CD14-positive monocyte (primary cell): Measurements from ENCODE around the gene RYR2. TPM values are rescaled to one million over a fixed set of nuclear protein-coding genes. Genes with fewer than 3 reads are reported as not detected.

Source experiments
- DNase-seq, 3 donors: peaks; one replicate each; pipeline ENCODE4 v3.0.0-alpha.2; 2011 to 2022
- H2AFZ ChIP-seq: 2 replicates; pipeline ENCODE4 v1.6.0; 2012; ENCODE audit warnings: mild to moderate bottlenecking, low read depth, low read length, inconsistent platforms; ENCODE audit not compliant: insufficient read depth, poor library complexity, severe bottlenecking
- H3K27ac ChIP-seq, 2 donors: 1 replicate in 1 of 2; 2 replicates in 1 of 2; pipeline ENCODE4 v1.5.1; 2012 to 2013; ENCODE audit warnings: low read length in 2 of 2, control low read depth in 1 of 2, inconsistent platforms in 1 of 2, low read depth in 1 of 2, mild to moderate bottlenecking in 1 of 2
- H3K27me3 ChIP-seq, 2 donors: one replicate each; pipeline versions ENCODE4 v1.6.0 to v1.6.1; 2011 to 2013; ENCODE audit warnings: low read length in 2 of 2; ENCODE audit not compliant: control insufficient read depth in 2 of 2, insufficient read depth in 2 of 2
- H3K36me3 ChIP-seq, 2 donors: replicated peaks in 1 of 2; 1 replicate in 1 of 2; 2 replicates in 1 of 2; pipeline versions ENCODE4 v1.5.1 to v1.6.1; 2012 to 2013; ENCODE audit warnings: low read length in 2 of 2, control low read depth in 1 of 2, inconsistent platforms in 1 of 2, mild to moderate bottlenecking in 1 of 2; ENCODE audit not compliant: insufficient read depth in 2 of 2, control insufficient read depth in 1 of 2
- H3K4me1 ChIP-seq, 2 donors: 1 replicate in 1 of 2; 2 replicates in 1 of 2; pipeline versions ENCODE4 v1.5.1 to v1.6.1; 2012 to 2013; ENCODE audit warnings: low read length in 2 of 2, control low read depth in 1 of 2, inconsistent platforms in 1 of 2, mild to moderate bottlenecking in 1 of 2, moderate library complexity in 1 of 2; ENCODE audit not compliant: insufficient read depth in 2 of 2, control insufficient read depth in 1 of 2
- H3K4me2 ChIP-seq: replicated peaks from 2 replicates; pipeline ENCODE3; 2012; ENCODE audit warnings: low read length, moderate library complexity, mild to moderate bottlenecking; ENCODE audit not compliant: poor library complexity, severe bottlenecking; ENCODE audit errors: extremely low read depth
- H3K4me3 ChIP-seq, 3 experiments: fragments of 200-600 bp in 1 of 3; sonication (generic) in 1 of 3; replicated peaks in 1 of 3; 1 replicate in 2 of 3; 2 replicates in 1 of 3; pipeline ENCODE4 v1.5.1; 2011 to 2013; ENCODE audit warnings: low read length in 3 of 3, mild to moderate bottlenecking in 3 of 3, control low read depth in 2 of 3, low read depth in 2 of 3, inconsistent platforms in 1 of 3, moderate library complexity in 1 of 3
- H3K79me2 ChIP-seq: 2 replicates; pipeline ENCODE4 v1.6.0; 2012; ENCODE audit warnings: mild to moderate bottlenecking, control low read depth, inconsistent platforms, low read length, moderate library complexity; ENCODE audit not compliant: insufficient read depth
- H3K9ac ChIP-seq: 2 replicates; pipeline ENCODE4 v1.6.0; 2017; ENCODE audit warnings: low read length, mild to moderate bottlenecking; ENCODE audit not compliant: insufficient read depth, poor library complexity, severe bottlenecking
- H3K9me3 ChIP-seq, 2 donors: replicated peaks in 1 of 2; 1 replicate in 1 of 2; 2 replicates in 1 of 2; pipeline versions ENCODE4 v1.5.1 to v1.6.1; 2012 to 2013; ENCODE audit warnings: low read length in 2 of 2, control low read depth in 1 of 2; ENCODE audit not compliant: control insufficient read depth in 1 of 2, insufficient read depth in 1 of 2
- H4K20me1 ChIP-seq: 2 replicates; pipeline ENCODE4 v1.6.0; 2012; ENCODE audit warnings: mild to moderate bottlenecking, low read length, control low read depth, moderate library complexity; ENCODE audit not compliant: insufficient read depth
- H3K27ac Mint-ChIP-seq, 7 donors: one replicate each; pipeline ENCODE4 v1.8.0; 2020; ENCODE audit warnings: mild to moderate bottlenecking in 7 of 7, mixed read lengths in 7 of 7, moderate library complexity in 6 of 7, inconsistent platforms in 2 of 7
- H3K27me3 Mint-ChIP-seq, 3 donors: one replicate each; pipeline ENCODE4 v1.8.0; 2021 to 2022; ENCODE audit warnings: low read depth in 3 of 3, mild to moderate bottlenecking in 3 of 3, mixed read lengths in 3 of 3, moderate library complexity in 3 of 3, inconsistent platforms in 1 of 3
- H3K36me3 Mint-ChIP-seq, 2 donors: one replicate each; pipeline ENCODE4 v1.8.0; 2020; ENCODE audit warnings: mixed read lengths in 2 of 2, inconsistent platforms in 1 of 2, mild to moderate bottlenecking in 1 of 2
- H3K4me1 Mint-ChIP-seq: one replicate; pipeline ENCODE4 v1.8.0; 2020; ENCODE audit warnings: mild to moderate bottlenecking, mixed read lengths
- H3K4me3 Mint-ChIP-seq, 2 donors: one replicate each; pipeline ENCODE4 v1.8.0; 2020; ENCODE audit warnings: mild to moderate bottlenecking in 2 of 2, mixed read lengths in 2 of 2, moderate library complexity in 1 of 2
- H3K9me3 Mint-ChIP-seq, 7 donors: one replicate each; pipeline ENCODE4 v1.8.0; 2020 to 2022; ENCODE audit warnings: mixed read lengths in 7 of 7, mild to moderate bottlenecking in 6 of 7, moderate library complexity in 6 of 7, inconsistent platforms in 2 of 7
- CTCF ChIP-seq: fragments of 200-600 bp; IDR thresholded peaks from one replicate; pipeline ENCODE4 v1.8.0; 2022; ENCODE audit warnings: antibody characterized with exemption, mild to moderate bottlenecking
- WGBS: methylation state at CpG from one replicate; pipeline ENCODE4 v1.1.5; 2013; ENCODE audit warnings: missing lambda C conversion rate; ENCODE audit not compliant: insufficient coverage; 5-methylcytosine and 5-hydroxymethylcytosine counted together
- intact Hi-C, 2 donors: fragments of 100-400 bp; cut with micrococcal nuclease; formaldehyde crosslinking; loops; one replicate each; pipeline versions ENCODE4 v1.15.0 to v1.15.1; 2023
- polyA plus RNA-seq, 3 donors: library from polyadenylated mRNA; depleted of rRNA in 1 of 3; unstranded in 2 of 3; stranded (reverse) in 1 of 3; fragments of 300-500 nt in 2 of 3; fragments of >200 nt in 1 of 3; fragmentation: Illumina TruSeq in 2 of 3; gene quantifications; 1 replicate in 2 of 3; 2 replicates in 1 of 3; pipeline ENCODE4 v1.2.3, GENCODE V29; 2012 to 2021

Gene RYR2
- polyA plus RNA-seq, 3 donors, result not detected

- Histone ChIP-seq H3K79me2 (no peaks in the 10 kb centered on the region), H3K27me3 (no peaks in the 10 kb centered on the region), H3K9ac (no peak overlapping the region), H3K9me3 (no peaks in the 10 kb centered on the region), H3K4me3 (no peak overlapping the region), H3K36me3 (no peaks in the 10 kb centered on the region), H3K4me1 (no peaks in the 10 kb centered on the region), H4K20me1 (no peaks in the 10 kb centered on the region), H2AFZ (no peak overlapping the region), H3K27ac (no peak overlapping the region), H3K4me2 (no peak overlapping the region)
- no peak overlapping the region for H3K27ac Mint-ChIP-seq
- H3K36me3 Mint-ChIP-seq, result no peaks in the 10 kb centered on the region
- DNase-seq, result no peak
- peaks cover 0 to 2% (median 2%) of the 10 kb centered on the region in 3 donors for H3K27me3 Mint-ChIP-seq
- no peaks in the 10 kb centered on the region for H3K4me1 Mint-ChIP-seq
- no peak for TF ChIP-seq CTCF
- H3K4me3 Mint-ChIP-seq, result no peak overlapping the region
- peaks cover 0 to 3% (median 0%) of the 10 kb centered on the region in 7 donors for H3K9me3 Mint-ChIP-seq
- intact Hi-C loops, result no loop called here
Observed at GRCh38 chr1:237431448-237431847, 389.5 kb downstream of the RYR2 start.

GRCh38 chr1:237440346-237440745 is 398.4 kb downstream of the RYR2 start:
- TF ChIP-seq CTCF, result no peak
- Histone ChIP-seq H3K79me2 (no peaks in the 10 kb centered on the region), H3K4me2 (no peak overlapping the region), H3K27ac (no peak overlapping the region), H2AFZ (no peak overlapping the region), H3K4me1 (no peaks in the 10 kb centered on the region), H4K20me1 (no peaks in the 10 kb centered on the region), H3K9ac (no peak overlapping the region), H3K27me3 (no peaks in the 10 kb centered on the region), H3K4me3 (no peak overlapping the region), H3K9me3 (no peaks in the 10 kb centered on the region), H3K36me3 (no peaks in the 10 kb centered on the region)
- no peak overlapping the region for H3K4me3 Mint-ChIP-seq
- H3K36me3 Mint-ChIP-seq, result no peaks in the 10 kb centered on the region
- H3K9me3 Mint-ChIP-seq, result peaks cover 0 to 1% (median 0%) of the 10 kb centered on the region in 7 donors
- no peak overlapping the region for H3K27ac Mint-ChIP-seq
- H3K27me3 Mint-ChIP-seq, result no peaks in the 10 kb centered on the region
- no peak for DNase-seq
- intact Hi-C loops, result no loop called here
- WGBS, result no CpG with 5 or more reads among the region's 2 CpGs
- H3K4me1 Mint-ChIP-seq, result no peaks in the 10 kb centered on the region
